GM21367 (cell line): Measurements from ENCODE around the gene TMEM95.

Experiments
- ATAC-seq: cut with Tn5 transposase; IDR thresholded peaks from one replicate; pipeline ENCODE4 v1.9.1; 2021; ENCODE audit not compliant: unreplicated experiment

TMEM95 gene, protein sequence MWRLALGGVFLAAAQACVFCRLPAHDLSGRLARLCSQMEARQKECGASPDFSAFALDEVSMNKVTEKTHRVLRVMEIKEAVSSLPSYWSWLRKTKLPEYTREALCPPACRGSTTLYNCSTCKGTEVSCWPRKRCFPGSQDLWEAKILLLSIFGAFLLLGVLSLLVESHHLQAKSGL

GRCh38 chr17:7355053-7355452 is at the start of gene TMEM95:
Gene TMEM95 (plus strand): TSS chr17:7355156. CDS start chr17:7355205, 49 bp downstream.
- no peak for ATAC-seq

DNA sequence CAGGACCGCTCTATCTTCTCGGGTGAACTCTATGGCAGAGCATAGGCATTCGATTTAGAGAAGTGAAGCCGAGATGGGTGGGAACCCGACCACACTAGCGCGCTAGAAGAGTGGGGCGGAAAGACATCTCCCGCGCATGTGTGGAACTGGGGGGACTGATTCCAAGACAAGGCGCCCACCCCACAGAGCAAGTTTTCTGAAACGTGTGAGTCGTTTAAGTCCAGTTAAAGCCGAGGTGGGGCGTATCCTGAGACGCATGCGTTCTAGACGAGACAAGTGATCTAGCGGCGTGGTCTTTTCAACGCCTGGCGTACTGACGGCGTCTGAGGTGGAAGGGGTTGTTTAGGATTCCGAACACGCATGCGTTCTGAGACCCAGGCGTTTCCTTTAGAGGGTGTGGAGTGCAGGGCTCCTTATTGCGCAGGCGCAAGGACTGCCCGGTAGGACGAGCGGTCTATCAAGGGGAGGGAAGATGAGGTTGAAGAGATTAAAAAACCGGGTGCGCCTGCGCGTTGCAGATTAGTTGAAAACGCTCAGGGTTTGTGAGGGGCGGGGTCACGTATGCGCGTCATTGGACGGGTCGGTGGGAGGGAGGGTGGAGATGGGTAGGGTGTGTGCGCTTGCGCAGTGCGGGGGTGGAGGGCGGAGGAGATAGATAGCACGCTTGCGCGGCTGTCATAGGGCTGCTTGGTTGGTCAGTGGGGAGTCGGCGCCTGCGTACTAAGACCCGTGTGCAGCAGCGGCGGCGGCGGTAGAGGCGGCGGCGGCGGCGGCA is 47.9 kb upstream of the TMEM95 start, which contains the start of gene EIF5A:
EIF5A (plus strand) TSS at position 718 of the 775 bp plus-strand sequence. CDS start 2,008 bp downstream, outside the sequence.
- peak; percentile 53 for ATAC-seq

- peak; percentile 4 for ATAC-seq
Measured at GRCh38 chr17:7307686-7308624, 47.0 kb upstream of the TMEM95 start.

GRCh38 chr17:7308625-7309433 is 46.1 kb upstream of the TMEM95 start:
- no peak for ATAC-seq

DNA sequence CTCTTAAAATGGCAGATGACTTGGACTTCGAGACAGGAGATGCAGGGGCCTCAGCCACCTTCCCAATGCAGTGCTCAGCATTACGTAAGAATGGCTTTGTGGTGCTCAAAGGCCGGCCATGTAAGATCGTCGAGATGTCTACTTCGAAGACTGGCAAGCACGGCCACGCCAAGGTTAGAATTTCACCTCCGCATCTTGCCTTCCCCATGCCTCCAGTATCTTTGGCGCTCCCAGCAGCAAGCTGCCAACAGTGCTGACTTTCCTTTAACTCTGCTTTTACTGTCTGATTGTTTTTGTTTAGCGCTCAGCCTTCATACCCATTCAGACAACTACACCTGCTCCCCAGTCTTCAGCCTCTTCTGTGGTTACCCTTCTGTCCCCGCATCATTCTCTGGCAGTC is 45.3 kb upstream of the TMEM95 start:
- no peak for ATAC-seq

DNA sequence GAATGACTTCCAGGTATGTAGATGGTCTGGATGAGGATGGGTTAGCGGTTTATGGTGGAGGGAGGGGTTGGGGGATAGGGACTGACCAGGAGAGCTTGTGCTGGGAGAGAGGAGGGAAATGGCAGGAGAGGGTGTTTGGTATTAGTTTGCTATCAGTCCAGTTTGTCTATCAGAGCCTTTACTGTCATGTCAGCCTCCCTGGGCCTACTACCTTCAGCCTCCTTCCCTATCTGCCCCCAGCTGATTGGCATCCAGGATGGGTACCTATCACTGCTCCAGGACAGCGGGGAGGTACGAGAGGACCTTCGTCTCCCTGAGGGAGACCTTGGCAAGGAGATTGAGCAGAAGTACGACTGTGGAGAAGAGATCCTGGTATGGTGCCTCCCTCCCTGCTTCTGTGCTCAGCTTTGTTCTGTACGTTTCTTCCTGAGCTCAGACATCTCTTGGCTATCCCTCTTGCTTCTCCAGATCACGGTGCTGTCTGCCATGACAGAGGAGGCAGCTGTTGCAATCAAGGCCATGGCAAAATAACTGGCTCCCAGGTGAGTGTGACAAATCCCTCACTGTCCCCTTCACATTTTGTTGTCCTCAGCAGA is 43.7 kb upstream of the TMEM95 start:
- no peak for ATAC-seq

- no peak for ATAC-seq
Measured at GRCh38 chr17:7312432-7313087, 42.4 kb upstream of the TMEM95 start.

DNA sequence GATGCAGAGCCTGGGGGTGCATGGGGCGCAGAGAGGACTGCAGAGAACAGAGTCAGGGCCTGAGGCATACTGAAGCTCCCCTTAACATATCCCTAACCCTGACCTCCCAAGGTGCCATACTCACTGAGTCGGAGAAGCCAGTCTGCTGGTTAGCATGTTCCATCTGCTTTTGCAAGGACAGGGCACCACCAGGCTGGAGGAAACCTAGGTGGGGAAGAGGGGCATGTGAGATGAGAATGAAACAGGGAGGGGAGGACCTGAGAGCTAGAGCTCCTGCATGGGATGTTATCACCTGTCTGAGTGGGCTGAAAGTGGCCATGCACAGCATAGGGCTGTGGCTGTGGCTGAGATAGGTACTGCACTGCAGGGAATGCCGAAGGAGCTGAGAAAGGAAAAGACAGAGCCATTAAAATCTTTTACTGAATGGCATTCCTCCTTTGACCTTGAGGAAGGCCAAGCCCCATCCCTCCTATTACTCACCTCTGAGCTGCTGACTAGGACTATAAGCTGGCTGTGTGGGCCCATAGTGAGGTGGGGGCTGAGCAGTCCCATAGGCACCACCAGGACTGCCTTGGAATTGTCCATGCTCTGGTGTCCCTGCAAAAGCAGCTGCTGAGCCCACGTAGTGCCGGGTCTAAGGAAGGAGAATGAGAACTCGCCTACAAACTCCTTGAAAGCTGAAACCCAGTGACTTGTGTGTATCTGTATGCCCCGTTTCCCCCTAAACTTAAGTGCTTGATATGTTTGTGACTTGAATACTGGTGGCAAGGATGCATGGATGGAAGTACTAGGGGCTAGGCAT is 41.7 kb upstream of the TMEM95 start:
- no peak for ATAC-seq

DNA sequence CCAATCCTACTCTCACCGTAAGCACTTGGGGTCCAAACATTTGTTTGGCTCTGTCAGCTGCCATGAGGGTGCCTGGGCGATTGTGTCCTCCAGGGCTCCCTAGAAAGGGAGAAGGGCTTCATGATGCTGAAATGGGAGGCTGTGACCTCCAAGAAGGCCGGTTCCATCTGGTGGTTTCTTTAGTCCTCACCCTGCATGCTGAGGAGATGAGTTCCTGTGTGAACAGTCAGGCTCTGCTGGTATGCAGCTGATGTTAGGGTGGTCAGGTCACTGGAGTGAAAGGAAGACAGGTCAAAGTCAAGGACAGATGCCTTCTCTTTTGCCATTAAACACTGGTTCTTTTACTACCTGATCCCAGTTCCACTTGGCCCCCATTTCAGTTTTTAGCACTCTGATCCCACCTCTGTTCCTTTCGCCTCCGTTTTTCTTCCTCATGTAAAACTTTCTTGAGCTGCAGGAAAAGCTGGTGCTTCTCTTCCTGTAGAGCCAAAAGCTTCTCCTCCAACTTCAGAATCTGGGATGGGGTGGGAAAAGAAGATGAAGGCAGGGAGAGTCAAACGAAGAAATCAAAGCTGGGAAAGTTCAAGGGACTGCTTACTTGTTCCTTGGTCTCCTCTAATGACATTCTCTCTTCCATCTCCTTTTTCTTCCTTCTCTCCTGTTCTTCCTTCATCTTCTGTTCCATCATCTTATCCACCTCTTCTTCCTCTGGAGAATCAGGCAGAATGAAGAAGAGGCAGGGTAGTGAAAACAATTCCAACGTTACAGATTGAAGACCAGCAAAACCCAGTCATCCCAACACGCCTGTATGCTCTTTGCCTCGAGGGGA is 40.9 kb upstream of the TMEM95 start:
- no peak for ATAC-seq

DNA sequence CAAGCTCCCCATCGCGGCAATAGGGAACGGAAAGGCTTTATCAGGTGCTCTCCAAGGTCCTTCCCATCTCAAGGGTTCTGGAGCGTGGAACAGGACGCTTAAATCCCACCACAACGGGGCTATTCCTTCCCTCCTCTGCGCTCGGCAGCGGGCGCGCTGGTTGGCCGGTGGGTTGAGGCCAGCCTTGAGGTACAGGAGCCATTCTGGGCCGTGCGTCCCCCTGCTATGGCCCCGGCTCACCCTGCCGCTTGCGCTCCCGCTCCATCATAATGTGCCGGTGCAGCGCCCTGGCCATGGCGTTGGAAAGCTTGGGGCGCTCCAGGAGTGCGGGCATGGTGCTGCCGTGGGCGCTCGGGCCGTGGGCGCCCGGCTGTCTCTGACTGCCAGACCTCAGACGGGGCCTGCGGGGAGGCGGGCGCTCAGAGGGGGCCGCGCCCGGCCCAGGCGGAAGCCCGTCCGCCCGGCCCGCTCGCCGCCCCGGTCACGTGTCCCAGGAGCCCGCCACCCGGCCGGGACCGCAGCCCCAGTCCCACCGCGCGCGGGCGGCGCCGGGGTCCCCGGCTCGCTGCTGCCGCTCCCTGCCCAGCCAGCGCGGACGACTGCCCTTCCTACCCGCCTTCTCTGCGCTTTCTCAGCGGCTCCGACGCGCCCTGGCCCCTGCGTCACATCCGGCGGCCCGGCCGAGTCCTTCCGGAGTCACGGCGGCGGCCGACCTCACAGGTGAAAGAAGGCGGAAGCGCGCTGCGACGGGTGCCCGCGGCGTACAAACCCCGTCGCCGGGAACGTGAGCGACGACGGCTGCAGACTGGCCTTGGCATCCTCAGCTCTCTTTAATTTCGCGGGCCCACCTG is 40.0 kb upstream of the TMEM95 start, which contains the start of gene GPS2:
GPS2 (minus strand) TSS at position 642 of the 851 bp plus-strand sequence; CDS start at position 334, 308 bp downstream.
- ATAC-seq = peak; percentile 50

DNA sequence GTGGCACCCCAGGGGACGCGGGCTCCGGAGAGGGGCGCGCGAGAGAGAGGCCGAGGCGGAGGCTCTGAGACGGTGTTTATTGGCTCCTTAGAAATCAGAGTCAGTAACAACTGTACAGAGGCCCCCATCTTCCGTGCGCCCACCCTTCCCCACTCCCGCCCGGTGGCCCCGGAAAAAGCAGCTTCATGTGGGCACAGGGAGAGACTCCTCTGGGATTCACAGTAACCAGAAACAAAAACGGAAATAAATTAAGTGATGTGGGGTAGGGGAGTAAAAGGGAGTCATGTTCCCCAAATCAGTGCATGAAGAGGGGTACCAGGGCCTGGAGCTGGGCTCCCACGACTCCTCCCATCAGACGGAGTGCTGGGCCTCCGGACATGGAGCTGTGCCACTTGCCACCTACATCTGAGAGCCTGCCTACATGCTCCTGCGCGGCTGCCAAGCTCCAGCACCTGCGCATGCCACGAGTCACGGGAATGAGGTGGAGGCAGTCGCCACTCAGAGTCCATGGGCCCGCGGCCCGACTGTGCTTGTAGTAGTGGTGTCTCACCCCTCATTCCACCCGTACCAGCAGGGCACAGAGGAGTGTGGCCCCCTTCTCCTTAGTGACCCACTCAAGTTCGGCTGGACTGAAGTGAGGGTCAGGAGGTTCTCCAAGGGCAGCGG is 39.3 kb upstream of the TMEM95 start:
- ATAC-seq = no peak

DNA sequence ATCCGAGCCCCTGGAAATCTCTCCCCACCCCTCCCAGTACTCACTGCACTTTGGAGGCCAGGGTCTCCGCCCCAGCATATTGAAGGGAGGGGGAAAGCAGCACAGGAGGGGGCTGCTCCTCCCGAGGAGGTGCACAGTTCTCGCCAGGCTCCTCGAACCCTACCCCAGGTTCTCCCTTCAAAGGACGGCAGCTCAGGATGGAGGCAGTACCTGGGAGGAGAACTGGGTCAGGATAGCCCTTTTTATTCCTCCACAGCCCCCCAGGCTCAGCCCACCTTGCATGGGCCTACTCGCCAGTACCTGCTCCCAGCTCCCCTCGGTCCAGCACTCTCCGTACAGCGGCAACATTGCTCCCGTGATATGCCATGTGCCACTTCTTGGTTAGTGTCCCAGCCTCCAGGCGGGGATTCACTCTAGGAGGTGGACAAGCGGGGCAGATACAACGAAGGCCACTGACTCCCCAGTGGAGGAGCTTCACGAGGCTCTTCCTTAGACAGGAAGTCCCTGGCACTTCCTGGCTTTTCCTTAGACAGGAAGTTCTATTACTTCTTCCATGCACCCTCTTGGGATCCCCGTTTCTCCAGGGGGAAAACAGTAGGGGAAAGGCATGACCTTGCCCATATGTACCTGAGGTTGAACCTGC is 37.7 kb upstream of the TMEM95 start:
- ATAC-seq = no peak

- no peak for ATAC-seq
Measured at GRCh38 chr17:7318121-7318860, 36.7 kb upstream of the TMEM95 start.

DNA sequence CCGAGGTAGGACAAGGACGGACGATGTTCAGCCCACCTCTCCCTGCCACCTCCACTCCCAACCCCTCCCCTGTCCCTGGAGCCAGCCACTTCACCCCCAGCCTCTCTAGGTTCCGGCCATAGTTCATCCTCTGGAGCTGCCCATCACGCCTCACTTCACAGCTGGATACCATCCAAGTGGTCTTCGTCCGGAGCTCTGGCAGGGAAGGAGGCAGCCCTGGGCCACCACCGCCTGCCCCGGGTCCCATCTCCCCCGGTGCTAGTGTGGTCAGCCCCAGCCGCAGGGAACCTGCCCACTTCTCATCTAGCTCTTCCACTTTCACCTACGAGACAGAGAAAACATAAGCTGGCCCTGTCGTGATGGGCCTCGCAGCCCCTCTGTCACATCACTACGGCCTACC is 33.5 kb upstream of the TMEM95 start:
- ATAC-seq = no peak

DNA sequence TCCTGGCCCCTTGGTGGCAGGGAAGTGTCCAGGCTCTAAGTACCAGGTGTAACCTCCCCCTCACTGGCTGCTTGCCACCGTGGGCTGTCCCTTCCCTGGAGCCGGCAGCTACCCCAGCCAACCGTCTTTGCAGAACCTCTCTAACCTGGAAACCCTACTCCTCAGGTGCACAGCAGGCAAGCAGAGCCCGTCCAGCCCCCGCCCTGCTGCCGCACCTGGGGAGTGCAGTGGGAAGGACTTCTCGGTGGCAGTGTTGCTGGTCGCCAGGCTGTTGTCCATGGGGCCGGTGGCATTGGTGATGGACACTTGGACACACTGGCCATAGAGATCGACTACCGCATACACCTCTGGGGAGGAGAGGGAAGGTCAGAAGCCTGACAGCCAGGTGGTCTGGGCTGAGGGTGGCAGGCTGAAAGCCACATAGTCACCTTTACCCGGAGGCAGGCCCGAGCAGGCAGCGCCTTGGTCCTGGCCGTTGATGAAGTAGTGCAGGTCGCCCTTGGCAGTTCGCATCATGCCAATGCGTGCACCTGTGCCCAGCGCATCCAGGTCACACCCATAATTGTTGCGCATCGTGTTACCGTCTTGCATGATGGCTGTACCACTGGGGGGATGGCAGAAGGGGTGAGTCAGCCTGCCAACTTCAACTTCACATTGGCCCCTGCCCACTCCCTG is 32.3 kb upstream of the TMEM95 start:
- ATAC-seq = no peak
